HCT116 (cell line): ENCODE data around the gene FGF3. TPM values are rescaled to one million over a fixed set of nuclear protein-coding genes. Genes with fewer than 3 reads are reported as not detected.

Source experiments
- ATAC-seq: fragments of 200-7000 bp; cut with Tn5 transposase; 2 replicates; pipeline ENCODE4 v1.9.1; 2020; ENCODE audit warnings: mild to moderate bottlenecking, moderate library complexity
- BruUV-seq: library from RNA; stranded (reverse); fragments of 400-500 nt; replicated peaks from 2 replicates; lab custom pipeline; 2021; lab: Mats Ljungman, UMichigan
- CTCF ChIA-PET: fragments of 300-600 bp; sonication (Branson Sonifier 250); formaldehyde crosslinking; loops from one replicate; lab custom pipeline; 2021; ENCODE audit warnings: antibody characterized with exemption; lab: Charles Lee
- POLR2A ChIA-PET: fragments of 300-600, 350-600 bp; sonication (Branson Sonifier 250); formaldehyde crosslinking; loops from one replicate; lab custom pipeline; 2021; ENCODE audit warnings: antibody characterized with exemption; lab: Charles Lee
- RAD21 ChIA-PET, 2 experiments: fragments of 300-600 bp; sonication (Branson Sonifier 250); formaldehyde crosslinking; loops; one replicate each; lab custom pipeline; 2023; ENCODE audit warnings: low total read pairs in 2 of 2; ENCODE audit not compliant: uncharacterized antibody in 2 of 2, unreplicated experiment in 2 of 2, low non-redundant PET in 1 of 2; lab: Charles Lee
- DNase-seq: peaks from one replicate; pipeline ENCODE4 v3.0.0-alpha.2; 2010; ENCODE audit warnings: low read depth, low spot score
- H2AFZ ChIP-seq: fragments of 200-600 bp; shearing (Covaris generic), sonication (generic); 2 replicates; pipeline ENCODE4 v1.6.1; 2017; ENCODE audit warnings: low read depth, mixed run types, mixed read lengths, antibody characterized with exemption, low read length; ENCODE audit not compliant: poor library complexity, severe bottlenecking
- H3K27ac ChIP-seq: 2 replicates; pipeline ENCODE4 v1.5.1; 2012; ENCODE audit warnings: low read depth, low read length
- H3K27me3 ChIP-seq: fragments of 200-600 bp; sonication (generic); 2 replicates; pipeline ENCODE4 v1.6.1; 2016; ENCODE audit warnings: mixed run types, low read length, mixed read lengths; ENCODE audit not compliant: insufficient read depth
- H3K36me3 ChIP-seq, 2 experiments: fragments of 200-500 bp in 1 of 2; fragments of 200-600 bp in 1 of 2; sonication (Bioruptor generic) in 1 of 2; sonication (generic) in 1 of 2; 2 replicates each; pipeline versions ENCODE4 v1.5.1 to v1.6.1; 2014 to 2016; ENCODE audit warnings: low read length in 2 of 2, inconsistent platforms in 1 of 2, mixed read lengths in 1 of 2, mixed run types in 1 of 2; ENCODE audit not compliant: insufficient read depth in 2 of 2, control insufficient read depth in 1 of 2
- H3K4me1 ChIP-seq, 2 experiments: fragments of 200-600 bp in 1 of 2; sonication (generic) in 1 of 2; 2 replicates each; pipeline versions ENCODE4 v1.5.1 to v1.6.1; 2012 to 2017; ENCODE audit warnings: low read length in 2 of 2, inconsistent platforms in 1 of 2, mild to moderate bottlenecking in 1 of 2, mixed read lengths in 1 of 2, mixed run types in 1 of 2, moderate library complexity in 1 of 2; ENCODE audit not compliant: insufficient read depth in 2 of 2, control insufficient read depth in 1 of 2
- H3K4me2 ChIP-seq: fragments of 200-600 bp; sonication (generic); 2 replicates; pipeline ENCODE4 v1.6.1; 2017; ENCODE audit warnings: mixed run types, low read length, mixed read lengths
- H3K4me3 ChIP-seq, 2 experiments: fragments of 200-600 bp in 1 of 2; sonication (generic) in 1 of 2; replicated peaks in 1 of 2; 2 replicates each; pipeline ENCODE4 v1.5.1; 2011 to 2016; ENCODE audit warnings: low read length in 2 of 2, control low read depth in 1 of 2, low read depth in 1 of 2, mild to moderate bottlenecking in 1 of 2, mixed read lengths in 1 of 2, mixed run types in 1 of 2
- H3K79me2 ChIP-seq: fragments of 200-600 bp; sonication (generic); 2 replicates; pipeline ENCODE4 v1.6.1; 2017; ENCODE audit warnings: mild to moderate bottlenecking, mixed run types, low read length, moderate library complexity, mixed read lengths; ENCODE audit not compliant: insufficient read depth
- H3K9ac ChIP-seq: fragments of 200-600 bp; sonication (generic); 2 replicates; pipeline ENCODE4 v1.6.1; 2016; ENCODE audit warnings: low read length, mixed read lengths
- H3K9me2 ChIP-seq: fragments of 200-600 bp; sonication (generic), shearing (Covaris generic); 2 replicates; pipeline ENCODE4 v1.6.1; 2017; ENCODE audit warnings: mixed run types, mild to moderate bottlenecking, moderate library complexity; ENCODE audit not compliant: insufficient read depth
- H3K9me3 ChIP-seq, 2 experiments: fragments of 200-500 bp in 1 of 2; fragments of 200-600 bp in 1 of 2; sonication (Bioruptor generic) in 1 of 2; sonication (generic) in 1 of 2; 2 replicates each; pipeline ENCODE4 v1.6.1; 2014 to 2017; ENCODE audit warnings: low read length in 2 of 2, mixed read lengths in 2 of 2, inconsistent platforms in 1 of 2, low read depth in 1 of 2, mild to moderate bottlenecking in 1 of 2, mixed run types in 1 of 2, moderate library complexity in 1 of 2; ENCODE audit not compliant: control insufficient read depth in 1 of 2, insufficient read depth in 1 of 2
- H4K20me1 ChIP-seq: fragments of 200-600 bp; sonication (generic), shearing (Covaris generic); 2 replicates; pipeline ENCODE4 v1.6.1; 2017; ENCODE audit warnings: mixed run types, mild to moderate bottlenecking, moderate library complexity; ENCODE audit not compliant: insufficient read depth
- ATF3 ChIP-seq: IDR thresholded peaks from 2 replicates; pipeline ENCODE4 v1.6.1; 2012
- CBX3 ChIP-seq: IDR thresholded peaks from 2 replicates; pipeline ENCODE4 v1.6.1; 2012; ENCODE audit warnings: low read depth
- CEBPB ChIP-seq: IDR thresholded peaks from 2 replicates; pipeline ENCODE4 v1.6.1; 2012; ENCODE audit warnings: low read depth
- CTCF ChIP-seq, 3 experiments: fragments of 200-600 bp in 1 of 3; sonication (generic) in 1 of 3; IDR thresholded peaks in 2 of 3; conservative IDR thresholded peaks in 1 of 3; 2 replicates each; pipeline ENCODE4 v1.5.1; 2012 to 2017; ENCODE audit warnings: low read depth in 2 of 3, low read length in 2 of 3, antibody characterized with exemption in 1 of 3, borderline replicate concordance in 1 of 3, control low read depth in 1 of 3, mild to moderate bottlenecking in 1 of 3, mixed read lengths in 1 of 3, mixed run types in 1 of 3, moderate library complexity in 1 of 3; ENCODE audit not compliant: insufficient read depth in 1 of 3
- EGR1 ChIP-seq: IDR thresholded peaks from 2 replicates; pipeline ENCODE4 v1.6.1; 2012; ENCODE audit warnings: low read depth
- EZH2 ChIP-seq: fragments of 200-600 bp; sonication (generic); IDR thresholded peaks from 2 replicates; pipeline ENCODE4 v1.6.1; 2017; ENCODE audit warnings: antibody characterized with exemption, mixed run types
- EZH2phosphoT487 ChIP-seq: fragments of 200-600 bp; IDR thresholded peaks from 2 replicates; pipeline ENCODE4 v1.6.1; 2018; ENCODE audit warnings: antibody characterized with exemption, borderline replicate concordance
- FOSL1 ChIP-seq: IDR thresholded peaks from 2 replicates; pipeline ENCODE4 v1.6.1; 2012; ENCODE audit warnings: low read depth
- MAX ChIP-seq: IDR thresholded peaks from 2 replicates; pipeline ENCODE4 v1.6.1; 2012
- POLR2A ChIP-seq: IDR thresholded peaks from 2 replicates; pipeline ENCODE4 v1.7.0; 2011; ENCODE audit warnings: borderline replicate concordance; ENCODE audit not compliant: insufficient read depth, insufficient read length; ENCODE audit errors: extremely low read depth
- POLR2AphosphoS5 ChIP-seq: IDR thresholded peaks from 2 replicates; pipeline ENCODE4 v1.6.1; 2011; ENCODE audit warnings: mild to moderate bottlenecking, low read depth, low read length, moderate library complexity
- SIN3A ChIP-seq: IDR thresholded peaks from 2 replicates; pipeline ENCODE4 v1.6.1; 2012; ENCODE audit warnings: low read depth
- SP1 ChIP-seq: IDR thresholded peaks from 2 replicates; pipeline ENCODE4 v1.6.1; 2012; ENCODE audit warnings: low read depth
- SRF ChIP-seq: IDR thresholded peaks from 2 replicates; pipeline ENCODE4 v1.6.1; 2012; ENCODE audit warnings: low read depth
- TCF7L2 ChIP-seq: IDR thresholded peaks from 2 replicates; pipeline ENCODE4 v1.7.0; 2011; ENCODE audit warnings: borderline replicate concordance, inconsistent platforms; ENCODE audit not compliant: insufficient read depth, insufficient read length; ENCODE audit errors: extremely low read depth
- YY1 ChIP-seq: IDR thresholded peaks from 2 replicates; pipeline ENCODE4 v1.6.1; 2011; ENCODE audit warnings: low read length, low read depth, moderate library complexity, mild to moderate bottlenecking; ENCODE audit not compliant: insufficient replicate concordance; ENCODE audit errors: extremely low read depth
- ZBTB33 ChIP-seq: IDR thresholded peaks from 2 replicates; pipeline ENCODE4 v1.6.1; 2011; ENCODE audit warnings: mild to moderate bottlenecking, low read length, moderate library complexity; ENCODE audit not compliant: insufficient replicate concordance; ENCODE audit errors: extremely low read depth
- ZFX ChIP-seq: fragments of 450-650 bp; IDR thresholded peaks from 2 replicates; pipeline ENCODE4 v1.6.1; 2017
- ZNF274 ChIP-seq: fragments of 200-500 bp; sonication (Bioruptor generic); IDR thresholded peaks from 2 replicates; pipeline ENCODE4 v1.6.1; 2014; ENCODE audit warnings: mild to moderate bottlenecking, low read depth, low read length, inconsistent platforms
- intact Hi-C: fragments of 100-400 bp; cut with micrococcal nuclease; formaldehyde crosslinking; loops from 2 replicates; pipeline ENCODE4 v1.10.0; 2022
- total RNA-seq: library from RNA; stranded (reverse); gene quantifications from one replicate; pipeline ENCODE4 v1.2.1, GENCODE V29; 2021; ENCODE audit not compliant: unreplicated experiment

The FGF3 gene
- total RNA-seq, 1 experiment from 2014 or later: not detected

GRCh38 chr11:69788956-69789355, 30.3 kb downstream of the FGF3 start:
- ChIA-PET RAD21 (no interaction called here), CTCF (no interaction called here)
- no peak overlapping the region for H3K27ac ChIP-seq
- no peak overlapping the region for H2AFZ ChIP-seq
- H3K4me1 ChIP-seq: peaks cover 2 to 15% of the 10 kb centered on the region in 2 experiments
- TF ChIP-seq SRF (no peak), CEBPB (no peak), POLR2AphosphoS5 (no peak), ZFX (no peak), EZH2 (no peak), FOSL1 (no peak), POLR2A (no peak), ZBTB33 (no peak), EZH2phosphoT487 (no peak), SIN3A (no peak), EGR1 (no peak), CTCF (IDR thresholded peaks at IDR 0.05 in 2 of 3, conservative IDR thresholded peaks at IDR 0.05 in 1 of 3; ENCODE audit: borderline replicate concordance in 1 of 3, insufficient read depth in 1 of 3, low read depth in 2 of 3, low read length in 2 of 3) (no peak), YY1 (no peak), SP1 (no peak), CBX3 (no peak), ATF3 (no peak), ZNF274 (no peak), MAX (no peak), TCF7L2 (no peak)
- TF ChIP-seq, all 23 proteins: peak for 0
- H3K4me3 ChIP-seq: no peak overlapping the region
- DNase-seq (no peak), ATAC-seq (no peak)
- no peak overlapping the region for H3K4me2 ChIP-seq
- H3K9me2 ChIP-seq: no peaks in the 10 kb centered on the region
- H3K9me3 ChIP-seq: no peaks in the 10 kb centered on the region
- POLR2A ChIA-PET: no interaction called here
- no peaks in the 10 kb centered on the region for H3K79me2 ChIP-seq
- H3K36me3 ChIP-seq: no peaks in the 10 kb centered on the region
- H4K20me1 ChIP-seq: no peaks in the 10 kb centered on the region
- BruUV-seq: no TSS peak
- no peak overlapping the region for H3K9ac ChIP-seq
- intact Hi-C loops: no loop called here
- no peaks in the 10 kb centered on the region for H3K27me3 ChIP-seq
